Measurements from ENCODE around the gene ZBTB20. TPM values are rescaled to one million over a fixed set of nuclear protein-coding genes. Genes with fewer than 3 reads are reported as not detected.

Gene ZBTB20
- total RNA-seq, 6 experiments from 2014 or later: 36.7 to 59.4 (median 46.7) TPM

DNA sequence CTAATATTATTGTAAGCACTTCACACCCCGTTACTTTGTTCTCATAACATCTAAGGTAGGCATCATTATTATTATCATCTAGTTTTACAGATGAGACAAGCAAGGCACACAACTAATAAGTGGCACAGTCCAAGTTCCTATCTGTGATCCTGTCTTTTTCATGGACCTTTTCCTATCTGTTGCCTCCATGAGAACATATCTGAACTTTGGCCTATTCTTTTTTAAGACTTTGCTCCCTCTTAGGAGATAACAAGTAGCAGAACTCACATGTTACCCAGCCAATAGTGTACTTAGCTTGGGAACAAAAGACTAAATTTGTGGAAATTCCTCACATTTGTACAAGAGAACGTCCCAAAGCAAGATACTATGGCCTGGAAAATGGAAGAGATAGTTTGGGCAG lies 680.8 kb downstream of the ZBTB20 start:
- TF ChIP-seq, protein P1, sequence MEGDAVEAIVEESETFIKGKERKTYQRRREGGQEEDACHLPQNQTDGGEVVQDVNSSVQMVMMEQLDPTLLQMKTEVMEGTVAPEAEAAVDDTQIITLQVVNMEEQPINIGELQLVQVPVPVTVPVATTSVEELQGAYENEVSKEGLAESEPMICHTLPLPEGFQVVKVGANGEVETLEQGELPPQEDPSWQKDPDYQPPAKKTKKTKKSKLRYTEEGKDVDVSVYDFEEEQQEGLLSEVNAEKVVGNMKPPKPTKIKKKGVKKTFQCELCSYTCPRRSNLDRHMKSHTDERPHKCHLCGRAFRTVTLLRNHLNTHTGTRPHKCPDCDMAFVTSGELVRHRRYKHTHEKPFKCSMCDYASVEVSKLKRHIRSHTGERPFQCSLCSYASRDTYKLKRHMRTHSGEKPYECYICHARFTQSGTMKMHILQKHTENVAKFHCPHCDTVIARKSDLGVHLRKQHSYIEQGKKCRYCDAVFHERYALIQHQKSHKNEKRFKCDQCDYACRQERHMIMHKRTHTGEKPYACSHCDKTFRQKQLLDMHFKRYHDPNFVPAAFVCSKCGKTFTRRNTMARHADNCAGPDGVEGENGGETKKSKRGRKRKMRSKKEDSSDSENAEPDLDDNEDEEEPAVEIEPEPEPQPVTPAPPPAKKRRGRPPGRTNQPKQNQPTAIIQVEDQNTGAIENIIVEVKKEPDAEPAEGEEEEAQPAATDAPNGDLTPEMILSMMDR (IDR thresholded peaks at IDR 0.05): no peak
- TF ChIP-seq POLR2A (IDR thresholded peaks at IDR 0.05): no peak
- Histone ChIP-seq H3K27ac (no peak overlapping the region), H3K36me3 (no peaks in the 10 kb centered on the region), H3K27me3 (no peaks in the 10 kb centered on the region), H3K4me1 (peaks cover 0 to 17% (median 8%) of the 10 kb centered on the region in 4 donors), H3K9me3 (no peaks in the 10 kb centered on the region), H3K4me3 (no peak overlapping the region)
- no peak for DNase-seq
- WGBS (ENCODE audit: insufficient coverage, low coverage, low lambda C conversion rate, missing lambda C conversion rate): 71% methylated on average over 2 of the region's 2 CpGs
- ATAC-seq: peak; percentile 24 to 52 (median 40)
- intact Hi-C loops (cut with DNase I): no loop called here

DNA sequence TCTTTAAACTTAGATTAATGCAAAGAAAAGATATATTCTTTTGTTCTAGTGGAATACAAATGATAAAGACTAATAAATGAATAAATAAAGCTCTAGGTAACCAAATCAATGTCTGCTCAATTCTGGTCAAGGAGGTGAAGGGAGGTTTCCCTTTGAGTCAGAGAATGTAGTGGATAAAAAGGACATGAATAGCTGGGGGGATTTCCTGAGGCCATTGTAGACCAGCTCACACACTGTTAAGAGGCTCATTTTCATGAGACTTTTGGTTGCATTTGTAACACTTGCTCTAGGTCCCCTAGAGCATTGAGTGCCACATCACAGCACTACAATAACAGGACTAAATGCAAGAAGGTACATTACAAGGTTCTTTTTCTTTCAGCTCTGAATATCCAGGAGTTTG lies 682.5 kb downstream of the ZBTB20 start:
- intact Hi-C loops (cut with DNase I): no loop called here
- TF ChIP-seq, protein P1 (IDR thresholded peaks at IDR 0.05): no peak
- Histone ChIP-seq H3K36me3 (no peaks in the 10 kb centered on the region), H3K4me3 (no peak overlapping the region), H3K27me3 (no peaks in the 10 kb centered on the region), H3K4me1 (peaks cover 0 to 15% (median 7%) of the 10 kb centered on the region in 4 donors), H3K27ac (no peak overlapping the region), H3K9me3 (no peaks in the 10 kb centered on the region)
- no peak for ATAC-seq
- no peak for DNase-seq

DNA sequence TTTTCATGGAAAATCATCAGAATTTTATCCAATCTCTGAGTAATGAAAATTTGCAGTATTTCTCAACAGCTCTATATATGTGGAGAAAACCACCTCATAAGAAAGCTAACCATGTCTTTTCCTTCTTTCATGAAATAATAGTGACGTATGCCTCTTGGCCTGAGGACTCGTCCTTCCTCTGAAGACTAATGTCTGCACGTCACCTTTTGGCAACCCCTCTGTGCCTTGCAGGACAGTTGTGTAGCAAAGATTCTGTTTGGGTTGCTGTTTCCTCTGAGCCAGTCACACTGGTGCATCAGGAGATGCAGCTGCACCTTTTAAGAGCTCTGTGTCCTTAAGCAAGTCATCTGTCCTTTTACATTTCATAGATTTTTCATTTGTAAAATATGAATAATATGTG lies 684.3 kb downstream of the ZBTB20 start:
- Histone ChIP-seq H3K9me3 (no peaks in the 10 kb centered on the region), H3K36me3 (no peaks in the 10 kb centered on the region), H3K27ac (no peak overlapping the region), H3K27me3 (no peaks in the 10 kb centered on the region), H3K4me1 (peaks cover 0 to 15% (median 7%) of the 10 kb centered on the region in 4 donors), H3K4me3 (no peak overlapping the region)
- ATAC-seq: no peak
- intact Hi-C loops (cut with DNase I): no loop called here
- DNase-seq: no peak
- no peak for TF ChIP-seq POLR2A (IDR thresholded peaks at IDR 0.05)
- TF ChIP-seq, protein P1 (IDR thresholded peaks at IDR 0.05): no peak
- 96% methylated on average over 3 of the region's 3 CpGs for WGBS (ENCODE audit: insufficient coverage, low coverage, low lambda C conversion rate, missing lambda C conversion rate)

DNA sequence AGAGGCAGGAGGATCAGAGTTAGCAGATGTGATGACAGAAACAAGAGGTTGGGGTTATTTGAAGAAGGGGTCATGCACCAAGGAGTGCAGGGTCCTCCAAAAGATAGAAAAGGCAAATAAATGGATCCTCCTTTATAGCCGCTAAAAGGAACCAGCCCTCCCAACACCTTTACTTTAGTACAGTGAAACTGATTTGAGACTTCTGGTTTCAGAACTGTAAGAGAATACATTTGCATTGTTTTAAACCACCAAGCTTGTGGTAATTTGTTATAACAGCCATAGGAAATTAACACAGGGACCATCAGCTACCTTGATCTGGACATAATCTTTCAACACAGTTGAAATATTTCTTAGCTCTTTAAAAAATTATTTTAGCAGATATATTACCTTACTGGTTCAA lies 686.6 kb downstream of the ZBTB20 start:
- Histone ChIP-seq H3K36me3 (no peaks in the 10 kb centered on the region), H3K27ac (no peak overlapping the region), H3K9me3 (no peaks in the 10 kb centered on the region), H3K4me1 (no peaks in the 10 kb centered on the region), H3K27me3 (no peaks in the 10 kb centered on the region), H3K4me3 (no peak overlapping the region)
- ATAC-seq (no peak), DNase-seq (no peak)
- no peak for TF ChIP-seq POLR2A (IDR thresholded peaks at IDR 0.05)
- TF ChIP-seq, protein P1 (IDR thresholded peaks at IDR 0.05): no peak
- intact Hi-C loops (cut with DNase I): no loop called here
- WGBS (ENCODE audit: insufficient coverage, low coverage, low lambda C conversion rate, missing lambda C conversion rate): 94% methylated on average over 1 of the region's 1 CpG

DNA sequence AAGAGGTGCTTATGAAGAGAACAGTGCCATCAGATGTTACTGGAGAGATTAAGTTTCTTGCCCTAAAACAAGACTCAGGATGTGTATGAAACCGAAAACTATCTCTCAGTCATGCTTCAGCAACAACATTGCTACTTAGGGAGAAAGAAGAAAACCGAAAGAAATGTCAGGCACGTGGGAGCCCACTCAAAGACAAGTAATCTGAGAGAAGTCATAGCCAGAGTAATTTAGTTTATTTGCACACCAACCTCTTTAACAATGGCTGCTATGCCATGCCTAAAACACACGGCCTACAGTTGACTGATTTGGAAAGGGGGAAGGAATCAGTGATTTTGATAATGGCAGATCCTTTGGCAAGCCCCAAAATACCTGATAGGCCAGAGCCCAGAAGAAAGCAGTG lies 690.3 kb downstream of the ZBTB20 start:
- no peak for ATAC-seq
- H3K27me3 ChIP-seq: no peaks in the 10 kb centered on the region
- peaks cover 0 to 7% (median 3%) of the 10 kb centered on the region in 4 donors for H3K4me1 ChIP-seq
- TF ChIP-seq POLR2A (IDR thresholded peaks at IDR 0.05): no peak
- intact Hi-C loops (cut with DNase I): no loop called here
- no peak overlapping the region for H3K4me3 ChIP-seq
- no peaks in the 10 kb centered on the region for H3K9me3 ChIP-seq
- no peaks in the 10 kb centered on the region for H3K36me3 ChIP-seq
- DNase-seq: no peak
- H3K27ac ChIP-seq: no peak overlapping the region
- WGBS (ENCODE audit: insufficient coverage, low coverage, low lambda C conversion rate, missing lambda C conversion rate): 88% methylated on average over 4 of the region's 4 CpGs

All from right lobe of liver (tissue), 6 donors.